H1 (cell line): Measurements from ENCODE around the gene C1QA. TPM values are rescaled to one million over a fixed set of nuclear protein-coding genes. Genes with fewer than 3 reads are reported as not detected.

Source experiments
- NRF1 ChIP-seq: IDR thresholded peaks from 2 replicates; pipeline ENCODE4 v1.6.1; 2011; ENCODE audit warnings: mild to moderate bottlenecking, low read depth, low read length, improper control_type of control experiment
- POU5F1 ChIP-seq: IDR thresholded peaks from 2 replicates; pipeline ENCODE4 v1.6.1; 2011; ENCODE audit warnings: low read depth, mild to moderate bottlenecking, low read length, moderate library complexity
- RXRA ChIP-seq: IDR thresholded peaks from 2 replicates; pipeline ENCODE4 v1.6.1; 2011; ENCODE audit warnings: low read depth, mild to moderate bottlenecking, low read length, moderate library complexity; ENCODE audit not compliant: insufficient read depth
- SAP30 ChIP-seq: fragments of 300-600 bp; sonication (generic); IDR thresholded peaks from 2 replicates; pipeline ENCODE4 v1.7.1; 2012; ENCODE audit warnings: low read length, moderate library complexity, mild to moderate bottlenecking, inconsistent platforms; ENCODE audit not compliant: insufficient read depth, insufficient replicate concordance
- SIX5 ChIP-seq: IDR thresholded peaks from 2 replicates; pipeline ENCODE4 v1.6.1; 2011; ENCODE audit warnings: mild to moderate bottlenecking, low read depth, low read length
- polyA plus RNA-seq, 7 experiments: library from polyadenylated mRNA; depleted of rRNA in 3 of 7; stranded (reverse) in 5 of 7; unstranded in 2 of 7; fragments of >200 nt in 5 of 7; fragments of 200-250 nt in 2 of 7; gene quantifications; 1 replicate in 5 of 7; 2 replicates in 1 of 7; 4 replicates in 1 of 7; pipeline versions ENCODE4 v1.2.1 to v1.2.3, GENCODE V29; 2011 to 2013; ENCODE audit warnings: missing spikeins in 2 of 7, mixed read lengths in 2 of 7
- total RNA-seq: library from RNA; stranded (reverse); fragmentation: NEBNext Ultra II Directional; extraction: Animal tissue kit (Norgen Biotek cat#: 25700); gene quantifications from 2 replicates; pipeline ENCODE4 v1.2.1, GENCODE V29; 2021
- TF ChIP-seq, protein P1 (sequence below): fragments of 300-600 bp; sonication (generic); IDR thresholded peaks from 2 replicates; pipeline ENCODE4 v1.7.1; 2012; ENCODE audit warnings: low read length, moderate library complexity, mild to moderate bottlenecking, inconsistent platforms; ENCODE audit not compliant: insufficient replicate concordance
- TF ChIP-seq, protein P2 (sequence below), 3 experiments: IDR thresholded peaks; 1 replicate in 2 of 3; 2 replicates in 1 of 3; pipeline versions ENCODE4 v1.5.1 to v1.6.1; 2011; ENCODE audit warnings: low read length in 3 of 3, mild to moderate bottlenecking in 3 of 3, inconsistent platforms in 2 of 3, low read depth in 1 of 3, moderate library complexity in 1 of 3; ENCODE audit not compliant: insufficient read depth in 1 of 3; ENCODE audit errors: control extremely low read depth in 1 of 3
- TF ChIP-seq, protein P3 (sequence below): IDR thresholded peaks from 2 replicates; pipeline ENCODE4 v1.6.1; 2011; ENCODE audit warnings: low read depth, mild to moderate bottlenecking, low read length; ENCODE audit not compliant: insufficient read depth

The C1QA gene
- total and polyA plus RNA-seq, 2 of the 8 experiments (the other 6 are each of a cell fraction or from before 2014, with no cell fraction given) = not detected

DNA sequence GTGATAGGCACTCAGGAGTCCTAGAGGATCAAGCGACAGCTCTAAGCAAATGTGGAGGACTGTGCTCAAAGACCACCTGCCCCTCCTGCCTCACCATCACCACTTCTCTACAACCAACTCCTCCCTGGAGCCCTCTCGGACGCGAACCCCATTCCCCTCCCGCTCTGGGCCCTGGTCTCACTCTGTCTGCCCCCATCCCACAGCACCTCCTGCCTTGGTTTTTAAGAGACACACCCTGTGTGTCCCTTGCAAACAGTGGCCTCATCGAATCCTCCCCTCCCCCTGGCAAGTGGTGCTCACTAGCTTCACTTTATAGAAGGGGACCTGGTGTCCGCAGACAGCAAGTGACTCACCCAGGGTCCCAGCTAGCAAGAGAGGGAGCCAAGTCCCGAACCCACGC, 44.4 kb upstream of the C1QA start (continued):
- TF ChIP-seq, protein P1, sequence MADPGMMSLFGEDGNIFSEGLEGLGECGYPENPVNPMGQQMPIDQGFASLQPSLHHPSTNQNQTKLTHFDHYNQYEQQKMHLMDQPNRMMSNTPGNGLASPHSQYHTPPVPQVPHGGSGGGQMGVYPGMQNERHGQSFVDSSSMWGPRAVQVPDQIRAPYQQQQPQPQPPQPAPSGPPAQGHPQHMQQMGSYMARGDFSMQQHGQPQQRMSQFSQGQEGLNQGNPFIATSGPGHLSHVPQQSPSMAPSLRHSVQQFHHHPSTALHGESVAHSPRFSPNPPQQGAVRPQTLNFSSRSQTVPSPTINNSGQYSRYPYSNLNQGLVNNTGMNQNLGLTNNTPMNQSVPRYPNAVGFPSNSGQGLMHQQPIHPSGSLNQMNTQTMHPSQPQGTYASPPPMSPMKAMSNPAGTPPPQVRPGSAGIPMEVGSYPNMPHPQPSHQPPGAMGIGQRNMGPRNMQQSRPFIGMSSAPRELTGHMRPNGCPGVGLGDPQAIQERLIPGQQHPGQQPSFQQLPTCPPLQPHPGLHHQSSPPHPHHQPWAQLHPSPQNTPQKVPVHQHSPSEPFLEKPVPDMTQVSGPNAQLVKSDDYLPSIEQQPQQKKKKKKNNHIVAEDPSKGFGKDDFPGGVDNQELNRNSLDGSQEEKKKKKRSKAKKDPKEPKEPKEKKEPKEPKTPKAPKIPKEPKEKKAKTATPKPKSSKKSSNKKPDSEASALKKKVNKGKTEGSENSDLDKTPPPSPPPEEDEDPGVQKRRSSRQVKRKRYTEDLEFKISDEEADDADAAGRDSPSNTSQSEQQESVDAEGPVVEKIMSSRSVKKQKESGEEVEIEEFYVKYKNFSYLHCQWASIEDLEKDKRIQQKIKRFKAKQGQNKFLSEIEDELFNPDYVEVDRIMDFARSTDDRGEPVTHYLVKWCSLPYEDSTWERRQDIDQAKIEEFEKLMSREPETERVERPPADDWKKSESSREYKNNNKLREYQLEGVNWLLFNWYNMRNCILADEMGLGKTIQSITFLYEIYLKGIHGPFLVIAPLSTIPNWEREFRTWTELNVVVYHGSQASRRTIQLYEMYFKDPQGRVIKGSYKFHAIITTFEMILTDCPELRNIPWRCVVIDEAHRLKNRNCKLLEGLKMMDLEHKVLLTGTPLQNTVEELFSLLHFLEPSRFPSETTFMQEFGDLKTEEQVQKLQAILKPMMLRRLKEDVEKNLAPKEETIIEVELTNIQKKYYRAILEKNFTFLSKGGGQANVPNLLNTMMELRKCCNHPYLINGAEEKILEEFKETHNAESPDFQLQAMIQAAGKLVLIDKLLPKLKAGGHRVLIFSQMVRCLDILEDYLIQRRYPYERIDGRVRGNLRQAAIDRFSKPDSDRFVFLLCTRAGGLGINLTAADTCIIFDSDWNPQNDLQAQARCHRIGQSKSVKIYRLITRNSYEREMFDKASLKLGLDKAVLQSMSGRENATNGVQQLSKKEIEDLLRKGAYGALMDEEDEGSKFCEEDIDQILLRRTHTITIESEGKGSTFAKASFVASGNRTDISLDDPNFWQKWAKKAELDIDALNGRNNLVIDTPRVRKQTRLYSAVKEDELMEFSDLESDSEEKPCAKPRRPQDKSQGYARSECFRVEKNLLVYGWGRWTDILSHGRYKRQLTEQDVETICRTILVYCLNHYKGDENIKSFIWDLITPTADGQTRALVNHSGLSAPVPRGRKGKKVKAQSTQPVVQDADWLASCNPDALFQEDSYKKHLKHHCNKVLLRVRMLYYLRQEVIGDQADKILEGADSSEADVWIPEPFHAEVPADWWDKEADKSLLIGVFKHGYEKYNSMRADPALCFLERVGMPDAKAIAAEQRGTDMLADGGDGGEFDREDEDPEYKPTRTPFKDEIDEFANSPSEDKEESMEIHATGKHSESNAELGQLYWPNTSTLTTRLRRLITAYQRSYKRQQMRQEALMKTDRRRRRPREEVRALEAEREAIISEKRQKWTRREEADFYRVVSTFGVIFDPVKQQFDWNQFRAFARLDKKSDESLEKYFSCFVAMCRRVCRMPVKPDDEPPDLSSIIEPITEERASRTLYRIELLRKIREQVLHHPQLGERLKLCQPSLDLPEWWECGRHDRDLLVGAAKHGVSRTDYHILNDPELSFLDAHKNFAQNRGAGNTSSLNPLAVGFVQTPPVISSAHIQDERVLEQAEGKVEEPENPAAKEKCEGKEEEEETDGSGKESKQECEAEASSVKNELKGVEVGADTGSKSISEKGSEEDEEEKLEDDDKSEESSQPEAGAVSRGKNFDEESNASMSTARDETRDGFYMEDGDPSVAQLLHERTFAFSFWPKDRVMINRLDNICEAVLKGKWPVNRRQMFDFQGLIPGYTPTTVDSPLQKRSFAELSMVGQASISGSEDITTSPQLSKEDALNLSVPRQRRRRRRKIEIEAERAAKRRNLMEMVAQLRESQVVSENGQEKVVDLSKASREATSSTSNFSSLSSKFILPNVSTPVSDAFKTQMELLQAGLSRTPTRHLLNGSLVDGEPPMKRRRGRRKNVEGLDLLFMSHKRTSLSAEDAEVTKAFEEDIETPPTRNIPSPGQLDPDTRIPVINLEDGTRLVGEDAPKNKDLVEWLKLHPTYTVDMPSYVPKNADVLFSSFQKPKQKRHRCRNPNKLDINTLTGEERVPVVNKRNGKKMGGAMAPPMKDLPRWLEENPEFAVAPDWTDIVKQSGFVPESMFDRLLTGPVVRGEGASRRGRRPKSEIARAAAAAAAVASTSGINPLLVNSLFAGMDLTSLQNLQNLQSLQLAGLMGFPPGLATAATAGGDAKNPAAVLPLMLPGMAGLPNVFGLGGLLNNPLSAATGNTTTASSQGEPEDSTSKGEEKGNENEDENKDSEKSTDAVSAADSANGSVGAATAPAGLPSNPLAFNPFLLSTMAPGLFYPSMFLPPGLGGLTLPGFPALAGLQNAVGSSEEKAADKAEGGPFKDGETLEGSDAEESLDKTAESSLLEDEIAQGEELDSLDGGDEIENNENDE = no peak
- TF ChIP-seq SAP30 (no peak), POU5F1 (no peak), NRF1 (no peak), RXRA (no peak), SIX5 (no peak)
- TF ChIP-seq, protein P2, sequence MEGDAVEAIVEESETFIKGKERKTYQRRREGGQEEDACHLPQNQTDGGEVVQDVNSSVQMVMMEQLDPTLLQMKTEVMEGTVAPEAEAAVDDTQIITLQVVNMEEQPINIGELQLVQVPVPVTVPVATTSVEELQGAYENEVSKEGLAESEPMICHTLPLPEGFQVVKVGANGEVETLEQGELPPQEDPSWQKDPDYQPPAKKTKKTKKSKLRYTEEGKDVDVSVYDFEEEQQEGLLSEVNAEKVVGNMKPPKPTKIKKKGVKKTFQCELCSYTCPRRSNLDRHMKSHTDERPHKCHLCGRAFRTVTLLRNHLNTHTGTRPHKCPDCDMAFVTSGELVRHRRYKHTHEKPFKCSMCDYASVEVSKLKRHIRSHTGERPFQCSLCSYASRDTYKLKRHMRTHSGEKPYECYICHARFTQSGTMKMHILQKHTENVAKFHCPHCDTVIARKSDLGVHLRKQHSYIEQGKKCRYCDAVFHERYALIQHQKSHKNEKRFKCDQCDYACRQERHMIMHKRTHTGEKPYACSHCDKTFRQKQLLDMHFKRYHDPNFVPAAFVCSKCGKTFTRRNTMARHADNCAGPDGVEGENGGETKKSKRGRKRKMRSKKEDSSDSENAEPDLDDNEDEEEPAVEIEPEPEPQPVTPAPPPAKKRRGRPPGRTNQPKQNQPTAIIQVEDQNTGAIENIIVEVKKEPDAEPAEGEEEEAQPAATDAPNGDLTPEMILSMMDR (IDR thresholded peaks at IDR 0.05; ENCODE audit: control extremely low read depth in 1 of 3, insufficient read depth in 1 of 3, low read depth in 1 of 3, low read length in 3 of 3) = no peak
- TF ChIP-seq, protein P3, sequence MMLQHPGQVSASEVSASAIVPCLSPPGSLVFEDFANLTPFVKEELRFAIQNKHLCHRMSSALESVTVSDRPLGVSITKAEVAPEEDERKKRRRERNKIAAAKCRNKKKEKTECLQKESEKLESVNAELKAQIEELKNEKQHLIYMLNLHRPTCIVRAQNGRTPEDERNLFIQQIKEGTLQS = no peak
